RWPE2 (cell line): ENCODE data around the gene HAGHL.

ENCODE experiments used
- ATAC-seq: fragments of 200-7000 bp; cut with Tn5 transposase; 3 replicates; pipeline ENCODE4 v1.9.1; 2021; ENCODE audit warnings: low read depth
- DNase-seq: peaks from one replicate; pipeline ENCODE4 v3.0.0-alpha.2; 2020; ENCODE audit warnings: low spot score
- H3K27ac ChIP-seq: fragments of 450-650 bp; 2 replicates; pipeline ENCODE4 v1.5.1; 2017; ENCODE audit warnings: mild to moderate bottlenecking; ENCODE audit not compliant: poor library complexity, severe bottlenecking
- H3K27me3 ChIP-seq: fragments of 250-450 bp; sonication (Bioruptor Pico); 2 replicates; pipeline ENCODE4 v1.5.1; 2021; ENCODE audit warnings: mild to moderate bottlenecking, moderate library complexity; ENCODE audit not compliant: insufficient read depth, poor library complexity, severe bottlenecking
- H3K36me3 ChIP-seq: fragments of 250-450 bp; sonication (Bioruptor Pico); 2 replicates; pipeline ENCODE4 v1.5.1; 2020; ENCODE audit warnings: low read depth, mild to moderate bottlenecking, moderate library complexity
- H3K4me1 ChIP-seq: fragments of 250-450 bp; sonication (Bioruptor Pico); 2 replicates; pipeline ENCODE4 v1.5.1; 2021; ENCODE audit warnings: mild to moderate bottlenecking, moderate library complexity; ENCODE audit not compliant: insufficient read depth, poor library complexity, severe bottlenecking
- H3K4me3 ChIP-seq: fragments of 250-450 bp; sonication (Bioruptor Pico); 2 replicates; pipeline ENCODE4 v1.5.1; 2021; ENCODE audit warnings: mild to moderate bottlenecking, moderate library complexity; ENCODE audit not compliant: severe bottlenecking
- H3K9me3 ChIP-seq: fragments of 250-450 bp; sonication (Bioruptor Pico); 2 replicates; pipeline ENCODE4 v1.5.1; 2021; ENCODE audit warnings: mild to moderate bottlenecking, moderate library complexity; ENCODE audit not compliant: severe bottlenecking
- CTCF ChIP-seq: fragments of 450-650 bp; IDR thresholded peaks from one replicate; pipeline ENCODE4 v1.5.1; 2017; ENCODE audit warnings: mild to moderate bottlenecking, moderate library complexity; ENCODE audit not compliant: poor library complexity, severe bottlenecking

The HAGHL gene

GRCh38 chr16:708959-709358 is 17.9 kb upstream of the HAGHL start:
- ATAC-seq = no peak
- H3K4me1 ChIP-seq = peaks cover 11% of the 10 kb centered on the region
- H3K27ac ChIP-seq = no peak overlapping the region

GRCh38 chr16:709566-710499 is 17.1 kb upstream of the HAGHL start:
- Histone ChIP-seq H3K27me3 (no peaks in the 10 kb centered on the region), H3K27ac (no peak overlapping the region), H3K4me1 (peaks cover 18% of the 10 kb centered on the region), H3K4me3 (no peak overlapping the region), H3K36me3 (no peaks in the 10 kb centered on the region), H3K9me3 (no peaks in the 10 kb centered on the region)
- ATAC-seq = no peak
- no peak for TF ChIP-seq CTCF
- no peak for DNase-seq

More at GRCh38 chr16:708959-709358, 17.9 kb upstream of the HAGHL start:
- Histone ChIP-seq H3K36me3 (no peaks in the 10 kb centered on the region), H3K9me3 (no peaks in the 10 kb centered on the region), H3K27me3 (no peaks in the 10 kb centered on the region), H3K4me3 (no peak overlapping the region)
- no peak for DNase-seq
- TF ChIP-seq CTCF = no peak

- Histone ChIP-seq H3K4me1 (peaks cover 18% of the 10 kb centered on the region), H3K27ac (no peak overlapping the region), H3K9me3 (no peaks in the 10 kb centered on the region), H3K27me3 (no peaks in the 10 kb centered on the region), H3K36me3 (no peaks in the 10 kb centered on the region), H3K4me3 (no peak overlapping the region)
- no peak for DNase-seq
- no peak for ATAC-seq
- no peak for TF ChIP-seq CTCF
These were observed 16.3 kb upstream of the HAGHL start for GRCh38 chr16:710500-711075.

DNA sequence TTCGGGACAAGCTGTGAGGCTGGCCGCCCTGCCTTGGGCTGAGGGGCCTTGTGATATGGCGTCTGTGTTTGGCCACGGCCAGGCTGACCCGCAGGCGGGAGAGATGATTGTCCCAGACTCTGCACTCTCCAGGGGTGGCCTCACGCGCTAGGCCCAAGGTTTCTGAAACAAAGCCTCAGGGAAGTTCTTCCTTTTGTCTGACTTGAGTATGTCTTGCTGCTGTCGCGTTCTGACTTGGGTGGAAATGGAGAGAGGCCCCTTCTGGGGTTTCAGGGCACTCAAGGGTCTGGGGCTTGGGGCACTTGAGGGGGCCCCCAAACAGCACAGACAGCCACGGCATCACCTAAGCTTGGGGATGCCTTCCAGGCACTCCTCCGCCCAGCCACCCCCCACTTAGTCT is 15.8 kb upstream of the HAGHL start:
- Histone ChIP-seq H3K4me1 (peaks cover 18% of the 10 kb centered on the region), H3K27me3 (no peaks in the 10 kb centered on the region), H3K36me3 (no peaks in the 10 kb centered on the region), H3K27ac (no peak overlapping the region), H3K4me3 (no peak overlapping the region), H3K9me3 (no peaks in the 10 kb centered on the region)
- no peak for TF ChIP-seq CTCF
- DNase-seq = no peak
- no peak for ATAC-seq
